HepG2 (cell line): ENCODE measurements around the gene TMEM164. TPM values are rescaled to one million over a fixed set of nuclear protein-coding genes. Genes with fewer than 3 reads are reported as not detected.

Source experiments
- ATAC-seq: fragments of 200-7000 bp; cut with Tn5 transposase; 3 replicates; pipeline ENCODE4 v1.9.1; 2020; ENCODE audit warnings: mild to moderate bottlenecking, moderate library complexity
- BruUV-seq: library from RNA; stranded (reverse); fragments of 400-500 nt; replicated peaks from 2 replicates; lab custom pipeline; 2021; lab: Mats Ljungman, UMichigan
- CTCF ChIA-PET: fragments of 300-600 bp; formaldehyde crosslinking; extraction: SDS; loops from one replicate; lab custom pipeline; 2021; ENCODE audit warnings: low total read pairs, inconsistent platforms, low intra/inter-chr PET ratio; lab: Yijun Ruan, JAX
- POLR2A ChIA-PET: fragments of 350-600 bp; sonication (Branson Sonifier 250); formaldehyde crosslinking; loops from one replicate; lab custom pipeline; 2020; ENCODE audit warnings: antibody characterized with exemption, inconsistent platforms; lab: Yijun Ruan, JAX
- DNase-seq: peaks from one replicate; pipeline ENCODE4 v3.0.0-alpha.2; 2015; ENCODE audit warnings: low spot score
- FAIRE-seq: peaks from 3 replicates; lab custom pipeline; 2011; peaks lifted over from hg19 to GRCh38; lab: Jason Lieb, UNC
- H2AFZ ChIP-seq: one replicate; pipeline ENCODE4 v1.6.1; 2011; ENCODE audit warnings: low read length, inconsistent platforms
- H3K27ac ChIP-seq: fragments of 300-600 bp; 3 replicates; pipeline ENCODE4 v1.8.0; 2011; ENCODE audit warnings: mixed run types, mild to moderate bottlenecking, mixed read lengths, low read length, inconsistent platforms; ENCODE audit not compliant: insufficient read depth; ENCODE audit errors: extremely low read length
- H3K27me3 ChIP-seq, 2 experiments: fragments of 200-600 bp in 1 of 2; 2 replicates in 1 of 2; 3 replicates in 1 of 2; pipeline versions ENCODE4 v1.6.0 to v1.8.0; 2011; ENCODE audit warnings: low read length in 2 of 2, mild to moderate bottlenecking in 2 of 2, moderate library complexity in 2 of 2, inconsistent platforms in 1 of 2; ENCODE audit not compliant: insufficient read depth in 2 of 2, control insufficient read depth in 1 of 2
- H3K36me3 ChIP-seq, 2 experiments: fragments of 200-600 bp in 1 of 2; replicated peaks in 1 of 2; 2 replicates in 1 of 2; 3 replicates in 1 of 2; pipeline versions ENCODE4 v1.5.1 to v1.8.0; 2011; ENCODE audit warnings: low read length in 2 of 2, inconsistent platforms in 1 of 2; ENCODE audit not compliant: insufficient read depth in 2 of 2, control insufficient read depth in 1 of 2
- H3K4me1 ChIP-seq: 2 replicates; pipeline ENCODE4 v1.5.1; 2012; ENCODE audit warnings: low read length, inconsistent platforms; ENCODE audit not compliant: insufficient read depth
- H3K4me2 ChIP-seq: 2 replicates; pipeline ENCODE4 v1.6.0; 2011; ENCODE audit warnings: low read depth, low read length, inconsistent platforms
- H3K4me3 ChIP-seq, 3 experiments: fragments of 200-600 bp in 1 of 3; sonication (generic), shearing (Covaris generic) in 1 of 3; replicated peaks in 1 of 3; 2 replicates each; pipeline ENCODE4 v1.5.1; 2011 to 2016; ENCODE audit warnings: low read length in 3 of 3, inconsistent platforms in 2 of 3, low read depth in 2 of 3, mild to moderate bottlenecking in 2 of 3, control low read depth in 1 of 3, mixed read lengths in 1 of 3; ENCODE audit not compliant: insufficient read depth in 1 of 3
- H3K79me2 ChIP-seq: one replicate; pipeline ENCODE4 v1.6.1; 2011; ENCODE audit warnings: low read length, inconsistent platforms; ENCODE audit not compliant: insufficient read depth
- H3K9ac ChIP-seq: 2 replicates; pipeline ENCODE4 v1.6.0; 2011; ENCODE audit warnings: mild to moderate bottlenecking, low read depth, low read length, inconsistent platforms; ENCODE audit not compliant: insufficient read depth
- H3K9me3 ChIP-seq: 2 replicates; pipeline ENCODE4 v1.5.1; 2012; ENCODE audit warnings: mild to moderate bottlenecking, low read length
- H4K20me1 ChIP-seq: 2 replicates; pipeline ENCODE4 v1.6.0; 2011; ENCODE audit warnings: inconsistent platforms, mild to moderate bottlenecking, low read length, moderate library complexity; ENCODE audit not compliant: insufficient read depth
- HES4 ChIP-seq: sonication (generic); formaldehyde crosslinking; IDR thresholded peaks from 2 replicates; pipeline ENCODE4 v1.9.0; 2021; ENCODE audit warnings: mild to moderate bottlenecking, missing genetic modification reagents, borderline replicate concordance
- NFIC ChIP-seq: IDR thresholded peaks from 2 replicates; pipeline ENCODE4 v1.6.1; 2012; ENCODE audit warnings: mild to moderate bottlenecking, low read length, inconsistent platforms
- PLSCR1 ChIP-seq: sonication (generic); formaldehyde crosslinking; IDR thresholded peaks from 2 replicates; pipeline ENCODE4 v1.5.0; 2020; ENCODE audit warnings: missing genetic modification reagents, mild to moderate bottlenecking, borderline replicate concordance
- PRDM15 ChIP-seq: sonication (generic); formaldehyde crosslinking; IDR thresholded peaks from 2 replicates; pipeline ENCODE4 v1.4.0; 2020; ENCODE audit warnings: missing genetic modification reagents
- SIN3B ChIP-seq: fragments of 150-350 bp; IDR thresholded peaks from 2 replicates; pipeline ENCODE4 v1.6.1; 2014; ENCODE audit warnings: low read length
- ZKSCAN8 ChIP-seq: IDR thresholded peaks from 2 replicates; pipeline ENCODE4 v1.6.1; 2016; ENCODE audit warnings: borderline replicate concordance, missing genetic modification reagents, missing compliant biosample characterization
- ZNF768 ChIP-seq: sonication (generic); formaldehyde crosslinking; IDR thresholded peaks from 2 replicates; pipeline ENCODE4 v1.4.0; 2020; ENCODE audit warnings: missing genetic modification reagents
- ZSCAN12 ChIP-seq: sonication (generic); formaldehyde crosslinking; IDR thresholded peaks from 2 replicates; pipeline ENCODE4 v1.9.0; 2021; ENCODE audit warnings: mild to moderate bottlenecking, missing genetic modification reagents
- ZSCAN22 ChIP-seq: sonication (generic); formaldehyde crosslinking; IDR thresholded peaks from 2 replicates; pipeline ENCODE4 v1.4.0; 2020; ENCODE audit warnings: mild to moderate bottlenecking, missing genetic modification reagents
- WGBS: methylation state at CpG from one replicate; pipeline ENCODE4 v1.1.6; 2017; ENCODE audit warnings: low lambda C conversion rate; 5-methylcytosine and 5-hydroxymethylcytosine counted together
- in situ Hi-C: cut with HindIII; loops from 2 replicates; pipeline ENCODE4 v1.10.0; 2017; ENCODE audit warnings: low pct_unique_long_range_greater_than_20kb; ENCODE audit not compliant: extremely low pct_ligation_motif_present
- intact Hi-C: fragments of 100-400 bp; cut with micrococcal nuclease; formaldehyde crosslinking; loops from one replicate; pipeline ENCODE4 v1.10.0; 2022; ENCODE audit not compliant: unreplicated experiment
- polyA plus RNA-seq, 8 experiments: library from polyadenylated mRNA; depleted of rRNA in 3 of 8; stranded (reverse) in 7 of 8; unstranded in 1 of 8; fragments of >200 nt; fragmentation: Illumina TruSeq in 4 of 8; extraction: Trizol in 4 of 8; gene quantifications; 2 replicates each; pipeline versions ENCODE4 v1.2.1 to v1.2.3, GENCODE V29; 2011 to 2016; ENCODE audit warnings: low read depth in 4 of 8, missing spikeins in 1 of 8, mixed read lengths in 1 of 8; ENCODE audit not compliant: insufficient read depth in 1 of 8
- total RNA-seq, 5 experiments: library from RNA; depleted of rRNA; stranded (reverse); fragments of >200 nt; fragmentation: Illumina TruSeq; extraction: Trizol; gene quantifications; 2 replicates each; pipeline ENCODE4 v1.2.3, GENCODE V29; 2016; ENCODE audit warnings: low read depth in 1 of 5

Gene TMEM164
- total and polyA plus RNA-seq, 2 of the 13 experiments (the other 11 are each of a cell fraction or from before 2014, with no cell fraction given) = 5.8 to 13.2 TPM

- ChIA-PET CTCF (no interaction called here), POLR2A (no interaction called here)
- no peak for DNase-seq
- Histone ChIP-seq H3K36me3 (no peaks in the 10 kb centered on the region), H3K79me2 (no peaks in the 10 kb centered on the region), H3K9me3 (no peaks in the 10 kb centered on the region), H4K20me1 (no peaks in the 10 kb centered on the region), H3K4me1 (no peaks in the 10 kb centered on the region), H3K4me2 (no peak overlapping the region), H3K27me3 (no peaks in the 10 kb centered on the region), H3K9ac (no peak overlapping the region), H3K27ac (no peak overlapping the region), H2AFZ (no peak overlapping the region), H3K4me3 (no peak overlapping the region)
- intact Hi-C loops (no loop called here), in situ Hi-C loops (no loop called here)
- 100% methylated on average over 1 of the region's 1 CpG for WGBS
- FAIRE-seq = no peak
- no TSS peak for BruUV-seq
- TF ChIP-seq ZNF768 (CRISPR knock-in tag) (no peak), PLSCR1 (no peak), HES4 (CRISPR knock-in tag) (no peak), SIN3B (no peak)
- no peak for ATAC-seq
These were observed 60.0 kb downstream of the TMEM164 start for GRCh38 chrX:110062919-110063318.

- no TSS peak for BruUV-seq
- WGBS = 79% methylated on average over 7 of the region's 7 CpGs
- Histone ChIP-seq H3K27ac (no peak overlapping the region), H2AFZ (no peak overlapping the region), H3K4me3 (no peak overlapping the region), H3K4me1 (no peaks in the 10 kb centered on the region), H3K79me2 (no peaks in the 10 kb centered on the region), H4K20me1 (no peaks in the 10 kb centered on the region), H3K9ac (no peak overlapping the region), H3K9me3 (no peaks in the 10 kb centered on the region), H3K27me3 (no peaks in the 10 kb centered on the region), H3K36me3 (no peaks in the 10 kb centered on the region), H3K4me2 (no peak overlapping the region)
- no peak for ATAC-seq
- in situ Hi-C loops = no loop called here
- DNase-seq = no peak
- intact Hi-C loops = no loop called here
- FAIRE-seq = no peak
- ChIA-PET POLR2A (no interaction called here), CTCF (no interaction called here)
- no peak for TF ChIP-seq ZSCAN22 (CRISPR knock-in tag)
- TF ChIP-seq NFIC = no peak
- no peak for TF ChIP-seq PRDM15 (CRISPR knock-in tag)
- TF ChIP-seq ZSCAN12 = no peak
- TF ChIP-seq ZKSCAN8 = no peak
These were observed 63.7 kb downstream of the TMEM164 start for GRCh38 chrX:110066488-110067225.
